ENCODE data around the gene MAN1A1.

MAN1A1 gene

DNA sequence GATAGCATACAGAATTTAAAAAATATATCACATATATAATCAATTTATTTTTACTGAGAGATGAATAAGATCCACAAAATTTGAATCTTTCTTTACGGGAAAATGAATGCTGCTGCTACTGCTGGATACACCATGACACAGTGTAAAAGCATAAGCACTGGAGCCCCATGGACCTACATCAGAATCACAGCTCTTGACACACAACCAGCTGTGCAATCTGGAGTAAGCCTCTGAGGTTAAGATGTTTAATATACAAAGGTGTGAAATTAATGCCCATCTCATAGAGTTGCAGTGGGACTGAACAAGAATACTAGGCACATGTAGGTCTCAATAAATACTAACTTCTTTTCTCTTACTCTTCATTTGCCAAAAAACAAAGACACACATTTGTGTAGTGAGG lies 48.1 kb downstream of the MAN1A1 start:
- TF ChIP-seq KLF1 (tag by site-specific recombination; IDR thresholded peaks at IDR 0.05) (no peak), ZNF843 (tag by site-specific recombination; IDR thresholded peaks at IDR 0.05) (no peak), EGR2 (tag by site-specific recombination; IDR thresholded peaks at IDR 0.05; ENCODE audit: low read depth) (no peak), ZNF701 (tag by site-specific recombination; IDR thresholded peaks at IDR 0.05) (no peak), TCF7L2 (IDR thresholded peaks at IDR 0.05; ENCODE audit: borderline replicate concordance, low read depth, low read length) (no peak)
- Histone ChIP-seq H3K27ac (ENCODE audit: extremely low read depth, low read depth, low read length) (no peak overlapping the region), H3K4me3 (ENCODE audit: low read depth, low read length) (no peak overlapping the region), H3K4me1 (ENCODE audit: control insufficient read depth, insufficient read depth, low read length) (no peaks in the 10 kb centered on the region), H3K36me3 (ENCODE audit: control insufficient read depth in 2 of 2, insufficient read depth in 1 of 2, low read length in 2 of 2) (peaks cover 0 to 25% of the 10 kb centered on the region in 2 experiments; a peak in 2 of 3 replicates), H3K9me3 (ENCODE audit: control insufficient read depth, insufficient read depth, low read depth, low read length) (no peaks in the 10 kb centered on the region)
- POLR2A ChIA-PET: no interaction called here
- CTCF ChIA-PET: interaction anchor here (1.0 kb wide), 1 partner anchor 12 kb away, joined by 3 read pairs; no protein-coding TSS in a partner anchor

DNA sequence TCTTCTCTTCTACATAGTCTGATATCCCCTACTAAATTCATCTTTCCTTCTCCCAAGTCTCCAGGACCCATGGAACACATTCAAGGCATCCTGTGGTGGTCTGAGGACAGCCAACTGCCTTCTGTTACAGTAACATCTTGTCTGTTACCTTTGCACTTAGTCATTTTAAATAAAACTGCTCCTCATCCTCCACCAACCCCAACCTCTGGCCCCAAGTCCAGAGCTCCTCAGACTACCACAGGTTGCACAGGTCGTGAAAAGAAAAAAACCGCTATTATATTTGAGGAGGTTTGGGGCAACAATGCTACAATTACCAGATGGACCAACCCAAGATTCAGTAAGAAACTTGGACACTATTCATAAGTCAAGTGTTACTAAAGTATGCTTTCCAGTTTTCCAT lies 49.9 kb downstream of the MAN1A1 start:
- Histone ChIP-seq H3K36me3 (ENCODE audit: control insufficient read depth in 2 of 2, insufficient read depth in 1 of 2, low read length in 2 of 2) (peaks cover 0 to 13% of the 10 kb centered on the region in 2 experiments; a peak in 2 of 3 replicates), H3K4me3 (ENCODE audit: low read depth, low read length) (no peak overlapping the region), H3K9me3 (ENCODE audit: control insufficient read depth, insufficient read depth, low read depth, low read length) (no peaks in the 10 kb centered on the region), H3K4me1 (ENCODE audit: control insufficient read depth, insufficient read depth, low read length) (no peaks in the 10 kb centered on the region), H3K27ac (ENCODE audit: extremely low read depth, low read depth, low read length) (no peak overlapping the region)
- CTCF ChIA-PET: no interaction called here
- TF ChIP-seq, protein P1, sequence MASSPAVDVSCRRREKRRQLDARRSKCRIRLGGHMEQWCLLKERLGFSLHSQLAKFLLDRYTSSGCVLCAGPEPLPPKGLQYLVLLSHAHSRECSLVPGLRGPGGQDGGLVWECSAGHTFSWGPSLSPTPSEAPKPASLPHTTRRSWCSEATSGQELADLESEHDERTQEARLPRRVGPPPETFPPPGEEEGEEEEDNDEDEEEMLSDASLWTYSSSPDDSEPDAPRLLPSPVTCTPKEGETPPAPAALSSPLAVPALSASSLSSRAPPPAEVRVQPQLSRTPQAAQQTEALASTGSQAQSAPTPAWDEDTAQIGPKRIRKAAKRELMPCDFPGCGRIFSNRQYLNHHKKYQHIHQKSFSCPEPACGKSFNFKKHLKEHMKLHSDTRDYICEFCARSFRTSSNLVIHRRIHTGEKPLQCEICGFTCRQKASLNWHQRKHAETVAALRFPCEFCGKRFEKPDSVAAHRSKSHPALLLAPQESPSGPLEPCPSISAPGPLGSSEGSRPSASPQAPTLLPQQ (tag by site-specific recombination; IDR thresholded peaks at IDR 0.05): no peak
- TF ChIP-seq ZFP37 (tag by site-specific recombination; IDR thresholded peaks at IDR 0.05) (no peak), ZNF146 (tag by site-specific recombination; IDR thresholded peaks at IDR 0.05) (no peak), ZNF658 (tag by site-specific recombination; IDR thresholded peaks at IDR 0.05) (no peak), SP3 (tag by site-specific recombination; IDR thresholded peaks at IDR 0.05) (no peak)
- TF ChIP-seq, protein P2, sequence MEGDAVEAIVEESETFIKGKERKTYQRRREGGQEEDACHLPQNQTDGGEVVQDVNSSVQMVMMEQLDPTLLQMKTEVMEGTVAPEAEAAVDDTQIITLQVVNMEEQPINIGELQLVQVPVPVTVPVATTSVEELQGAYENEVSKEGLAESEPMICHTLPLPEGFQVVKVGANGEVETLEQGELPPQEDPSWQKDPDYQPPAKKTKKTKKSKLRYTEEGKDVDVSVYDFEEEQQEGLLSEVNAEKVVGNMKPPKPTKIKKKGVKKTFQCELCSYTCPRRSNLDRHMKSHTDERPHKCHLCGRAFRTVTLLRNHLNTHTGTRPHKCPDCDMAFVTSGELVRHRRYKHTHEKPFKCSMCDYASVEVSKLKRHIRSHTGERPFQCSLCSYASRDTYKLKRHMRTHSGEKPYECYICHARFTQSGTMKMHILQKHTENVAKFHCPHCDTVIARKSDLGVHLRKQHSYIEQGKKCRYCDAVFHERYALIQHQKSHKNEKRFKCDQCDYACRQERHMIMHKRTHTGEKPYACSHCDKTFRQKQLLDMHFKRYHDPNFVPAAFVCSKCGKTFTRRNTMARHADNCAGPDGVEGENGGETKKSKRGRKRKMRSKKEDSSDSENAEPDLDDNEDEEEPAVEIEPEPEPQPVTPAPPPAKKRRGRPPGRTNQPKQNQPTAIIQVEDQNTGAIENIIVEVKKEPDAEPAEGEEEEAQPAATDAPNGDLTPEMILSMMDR (tag by site-specific recombination; IDR thresholded peaks at IDR 0.05): no peak
- TF ChIP-seq, protein P3, sequence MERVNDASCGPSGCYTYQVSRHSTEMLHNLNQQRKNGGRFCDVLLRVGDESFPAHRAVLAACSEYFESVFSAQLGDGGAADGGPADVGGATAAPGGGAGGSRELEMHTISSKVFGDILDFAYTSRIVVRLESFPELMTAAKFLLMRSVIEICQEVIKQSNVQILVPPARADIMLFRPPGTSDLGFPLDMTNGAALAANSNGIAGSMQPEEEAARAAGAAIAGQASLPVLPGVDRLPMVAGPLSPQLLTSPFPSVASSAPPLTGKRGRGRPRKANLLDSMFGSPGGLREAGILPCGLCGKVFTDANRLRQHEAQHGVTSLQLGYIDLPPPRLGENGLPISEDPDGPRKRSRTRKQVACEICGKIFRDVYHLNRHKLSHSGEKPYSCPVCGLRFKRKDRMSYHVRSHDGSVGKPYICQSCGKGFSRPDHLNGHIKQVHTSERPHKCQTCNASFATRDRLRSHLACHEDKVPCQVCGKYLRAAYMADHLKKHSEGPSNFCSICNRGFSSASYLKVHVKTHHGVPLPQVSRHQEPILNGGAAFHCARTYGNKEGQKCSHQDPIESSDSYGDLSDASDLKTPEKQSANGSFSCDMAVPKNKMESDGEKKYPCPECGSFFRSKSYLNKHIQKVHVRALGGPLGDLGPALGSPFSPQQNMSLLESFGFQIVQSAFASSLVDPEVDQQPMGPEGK (tag by site-specific recombination; IDR thresholded peaks at IDR 0.05): no peak
- TF ChIP-seq, protein P4, sequence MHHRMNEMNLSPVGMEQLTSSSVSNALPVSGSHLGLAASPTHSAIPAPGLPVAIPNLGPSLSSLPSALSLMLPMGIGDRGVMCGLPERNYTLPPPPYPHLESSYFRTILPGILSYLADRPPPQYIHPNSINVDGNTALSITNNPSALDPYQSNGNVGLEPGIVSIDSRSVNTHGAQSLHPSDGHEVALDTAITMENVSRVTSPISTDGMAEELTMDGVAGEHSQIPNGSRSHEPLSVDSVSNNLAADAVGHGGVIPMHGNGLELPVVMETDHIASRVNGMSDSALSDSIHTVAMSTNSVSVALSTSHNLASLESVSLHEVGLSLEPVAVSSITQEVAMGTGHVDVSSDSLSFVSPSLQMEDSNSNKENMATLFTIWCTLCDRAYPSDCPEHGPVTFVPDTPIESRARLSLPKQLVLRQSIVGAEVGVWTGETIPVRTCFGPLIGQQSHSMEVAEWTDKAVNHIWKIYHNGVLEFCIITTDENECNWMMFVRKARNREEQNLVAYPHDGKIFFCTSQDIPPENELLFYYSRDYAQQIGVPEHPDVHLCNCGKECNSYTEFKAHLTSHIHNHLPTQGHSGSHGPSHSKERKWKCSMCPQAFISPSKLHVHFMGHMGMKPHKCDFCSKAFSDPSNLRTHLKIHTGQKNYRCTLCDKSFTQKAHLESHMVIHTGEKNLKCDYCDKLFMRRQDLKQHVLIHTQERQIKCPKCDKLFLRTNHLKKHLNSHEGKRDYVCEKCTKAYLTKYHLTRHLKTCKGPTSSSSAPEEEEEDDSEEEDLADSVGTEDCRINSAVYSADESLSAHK (tag by site-specific recombination; IDR thresholded peaks at IDR 0.05): no peak
- POLR2A ChIA-PET: interaction anchor here (0.6 kb wide), 1 partner anchor 33 kb away, joined by 3 read pairs; no protein-coding TSS in a partner anchor

DNA sequence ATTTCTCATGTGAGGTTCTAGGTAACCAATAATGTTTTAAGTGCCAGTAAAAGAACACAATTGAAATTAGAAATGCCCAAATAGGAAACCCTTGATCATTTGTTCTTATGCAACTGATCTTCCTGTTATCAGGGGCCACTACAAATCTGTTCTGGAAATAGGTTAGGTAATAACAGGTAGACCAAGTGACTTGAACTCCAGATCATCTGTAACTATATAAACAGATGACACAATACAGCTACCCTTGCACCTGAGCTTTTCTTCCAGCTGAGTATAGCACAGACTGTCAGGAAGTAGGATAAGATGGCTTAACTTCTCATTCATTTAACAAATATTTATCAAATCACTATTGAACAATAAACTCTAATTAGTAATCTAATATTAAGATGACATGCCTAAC lies 52.5 kb downstream of the MAN1A1 start:
- CTCF ChIA-PET: no interaction called here
- H3K4me3 ChIP-seq (ENCODE audit: low read depth, low read length): no peak overlapping the region
- H3K9me3 ChIP-seq (ENCODE audit: control insufficient read depth, insufficient read depth, low read depth, low read length): no peaks in the 10 kb centered on the region
- POLR2A ChIA-PET: no interaction called here
- no peak overlapping the region for H3K27ac ChIP-seq (ENCODE audit: extremely low read depth, low read depth, low read length)
- H3K36me3 ChIP-seq (ENCODE audit: control insufficient read depth in 2 of 2, insufficient read depth in 1 of 2, low read length in 2 of 2): peaks cover 0 to 13% of the 10 kb centered on the region in 2 experiments; a peak in 1 of 3 replicates
- TF ChIP-seq ZNF266 (tag by site-specific recombination; IDR thresholded peaks at IDR 0.05; ENCODE audit: low read depth) (no peak), ZNF514 (tag by site-specific recombination; IDR thresholded peaks at IDR 0.05) (no peak), ZFP3 (tag by site-specific recombination; IDR thresholded peaks at IDR 0.05; ENCODE audit: low read depth) (no peak), ZNF791 (tag by site-specific recombination; IDR thresholded peaks at IDR 0.05) (no peak), MZF1 (tag by site-specific recombination; IDR thresholded peaks at IDR 0.05; ENCODE audit: borderline replicate concordance) (no peak)
- TF ChIP-seq, protein P5, sequence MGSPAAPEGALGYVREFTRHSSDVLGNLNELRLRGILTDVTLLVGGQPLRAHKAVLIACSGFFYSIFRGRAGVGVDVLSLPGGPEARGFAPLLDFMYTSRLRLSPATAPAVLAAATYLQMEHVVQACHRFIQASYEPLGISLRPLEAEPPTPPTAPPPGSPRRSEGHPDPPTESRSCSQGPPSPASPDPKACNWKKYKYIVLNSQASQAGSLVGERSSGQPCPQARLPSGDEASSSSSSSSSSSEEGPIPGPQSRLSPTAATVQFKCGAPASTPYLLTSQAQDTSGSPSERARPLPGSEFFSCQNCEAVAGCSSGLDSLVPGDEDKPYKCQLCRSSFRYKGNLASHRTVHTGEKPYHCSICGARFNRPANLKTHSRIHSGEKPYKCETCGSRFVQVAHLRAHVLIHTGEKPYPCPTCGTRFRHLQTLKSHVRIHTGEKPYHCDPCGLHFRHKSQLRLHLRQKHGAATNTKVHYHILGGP (tag by site-specific recombination; IDR thresholded peaks at IDR 0.05): no peak
- no peaks in the 10 kb centered on the region for H3K4me1 ChIP-seq (ENCODE audit: control insufficient read depth, insufficient read depth, low read length)

All from HEK293 (cell line).